ENCODE data around the gene RMDN3. TPM values are rescaled to one million over a fixed set of nuclear protein-coding genes. Genes with fewer than 3 reads are reported as not detected.
A peak's percentile ranks its signal among the peaks of the same experiment; 100 is the strongest.

The RMDN3 gene
- total RNA-seq, 1 experiment from 2014 or later: 28.3 TPM

- no peaks in the 10 kb centered on the region for H3K9me3 ChIP-seq (ENCODE audit: control insufficient read depth, low read depth, low read length)
- no peak overlapping the region for H3K18ac ChIP-seq (ENCODE audit: insufficient read length, low read depth, low read length)
- Mint-ChIP-seq H3K27ac (peak overlapping the region; percentile 89 to 96 (median 91); a peak in 6 of 7 replicates), H3K4me3 (peak overlapping the region; percentile 29 to 63), H3K9me3 (no peaks in the 10 kb centered on the region), H3K27me3 (ENCODE audit: low read depth) (no peaks in the 10 kb centered on the region), H3K36me3 (ENCODE audit: insufficient read depth in 1 of 3, low read depth in 3 of 3) (peaks cover 6 to 10% (median 7%) of the 10 kb centered on the region in 3 experiments; a peak in 5 of 7 replicates), H3K4me1 (peaks cover 49 to 53% of the 10 kb centered on the region in 2 experiments)
- no peak overlapping the region for H4K91ac ChIP-seq (ENCODE audit: insufficient read length, low read depth, low read length)
- no peak for TF ChIP-seq CTCF (conservative IDR thresholded peaks at IDR 0.05)
- no peak overlapping the region for H4K8ac ChIP-seq (replicated peaks; ENCODE audit: insufficient read length, low read depth, low read length)
- no peak overlapping the region for H3T11ph ChIP-seq (ENCODE audit: low read length)
- no peak overlapping the region for H2AFZ ChIP-seq (ENCODE audit: low read length)
- H3K27ac ChIP-seq (ENCODE audit: insufficient read length, low read depth, low read length): no peak overlapping the region
- H3K14ac ChIP-seq (ENCODE audit: insufficient read depth, low read length): no peak overlapping the region
- no CpG with 5 or more reads among the region's 4 CpGs for WGBS (ENCODE audit: extremely low coverage, insufficient read length, low lambda C conversion rate)
- no peak overlapping the region for H3K56ac ChIP-seq (ENCODE audit: insufficient read length, low read depth, low read length)
- no peak overlapping the region for H2BK15ac ChIP-seq (ENCODE audit: low read depth, low read length)
- peak; percentile 89 for DNase-seq
- no peak overlapping the region for H3K23ac ChIP-seq (ENCODE audit: insufficient read length, low read depth, low read length)
- peak overlapping the region; percentile 43 for H3K4me2 ChIP-seq (ENCODE audit: insufficient read depth, insufficient read length, low read length)
- no peak overlapping the region for H3K9ac ChIP-seq (ENCODE audit: extremely low read depth, insufficient read length, low read length)
- peaks cover 9% of the 10 kb centered on the region; the same call in 1 of the 2 replicates for H3K4me1 ChIP-seq (ENCODE audit: insufficient read depth, low read length)
- H2BK20ac ChIP-seq (ENCODE audit: low read depth, low read length, poor library complexity, severe bottlenecking): no peak overlapping the region
- H2BK12ac ChIP-seq (ENCODE audit: insufficient read length, low read depth, low read length): no peak overlapping the region
- no peak overlapping the region for H2BK120ac ChIP-seq (ENCODE audit: low read depth, low read length, poor library complexity, severe bottlenecking)
- H4K5ac ChIP-seq (ENCODE audit: insufficient read length, low read depth, low read length): no peak overlapping the region
- H3K4ac ChIP-seq (ENCODE audit: low read depth, low read length): no peak overlapping the region
- no peaks in the 10 kb centered on the region for H3K27me3 ChIP-seq (ENCODE audit: insufficient read depth, low read length)
- H3K79me2 ChIP-seq (ENCODE audit: insufficient read depth, low read length): no peaks in the 10 kb centered on the region
- H3K23me2 ChIP-seq (ENCODE audit: insufficient read length, low read depth, low read length, poor library complexity, severe bottlenecking): no peaks in the 10 kb centered on the region
- H2BK5ac ChIP-seq (ENCODE audit: insufficient read length, low read length): no peak overlapping the region
- no peak overlapping the region for H2AK5ac ChIP-seq (ENCODE audit: insufficient read length, low read length)
- H3K79me1 ChIP-seq (ENCODE audit: insufficient read depth, low read depth, low read length, poor library complexity, severe bottlenecking): peaks cover 4% of the 10 kb centered on the region
- H4K20me1 ChIP-seq (ENCODE audit: control insufficient read depth, insufficient read depth, insufficient read length): no peaks in the 10 kb centered on the region
Measured at GRCh38 chr15:40787344-40787841, 32.3 kb upstream of the RMDN3 start.

Measured in H9 (cell line).